Stimulated activated CD8-positive, alpha-beta memory T cell treated with anti-CD3 and anti-CD28 coated beads, Interleukin-15, amount 100 ng/mL, for 4 hours (primary cell): Measurements from ENCODE around the gene NDUFA13.

Experiments used
- DNase-seq, 2 donors: peaks; one replicate each; pipeline ENCODE4 v3.0.0-alpha.2; 2020; ENCODE audit warnings: low read depth in 2 of 2

NDUFA13 gene

DNA sequence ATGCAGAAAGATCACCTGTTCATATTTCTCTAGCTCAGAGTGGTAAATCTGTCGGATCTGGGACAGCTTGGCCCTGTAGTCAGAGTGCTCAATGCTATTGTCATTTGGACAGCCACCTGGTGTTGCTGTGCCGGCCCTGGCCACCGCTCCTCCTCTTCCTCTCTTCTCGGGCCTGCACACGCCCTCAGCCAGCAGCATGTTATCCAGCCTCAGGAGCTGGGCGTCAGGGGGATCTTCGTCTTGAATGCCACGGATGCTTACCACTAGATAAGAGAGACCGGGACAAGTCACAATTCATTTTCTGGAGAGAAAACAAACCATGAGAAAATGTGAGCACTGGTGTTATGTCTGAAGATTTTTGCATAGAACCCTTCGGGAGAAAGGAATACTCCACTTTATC lies 54.5 kb downstream of the NDUFA13 start:
- DNase-seq = no peak

- DNase-seq = no peak
Observed at GRCh38 chr19:19571071-19571786, 55.2 kb downstream of the NDUFA13 start.

GRCh38 chr19:19575411-19575810 lies 59.4 kb downstream of the NDUFA13 start:
- DNase-seq = no peak
